ENCODE data around the gene HCAR2. TPM values are rescaled to one million over a fixed set of nuclear protein-coding genes. Genes with fewer than 3 reads are reported as not detected.
"Not testable (repeated sequence)": the region's sequence is repeated elsewhere in the genome, so short reads cannot be mapped to it uniquely, and the experiment has no call there.

HCAR2 gene
- total RNA-seq, 1 experiment from 2014 or later: not detected

GRCh38 chr12:122752464-122753318 is 49.5 kb upstream of the HCAR2 start, which contains the start of gene DENR (continued):
- TF ChIP-seq FOSL1 (IDR thresholded peaks at IDR 0.05; ENCODE audit: low read depth) (peak; percentile 33; the same call in 1 of the 2 replicates), CEBPB (IDR thresholded peaks at IDR 0.05; ENCODE audit: low read depth) (no peak), TCF7L2 (IDR thresholded peaks at IDR 0.05; ENCODE audit: borderline replicate concordance, extremely low read depth, insufficient read depth, insufficient read length) (no peak), POLR2AphosphoS5 (IDR thresholded peaks at IDR 0.05; ENCODE audit: low read depth, low read length) (peak; percentile 96), EGR1 (IDR thresholded peaks at IDR 0.05; ENCODE audit: low read depth) (peak; percentile 99), JUND (IDR thresholded peaks at IDR 0.05) (no peak; the same call in 1 of the 2 replicates), SIN3A (IDR thresholded peaks at IDR 0.05; ENCODE audit: low read depth) (peak; percentile 97), YY1 (IDR thresholded peaks at IDR 0.05; ENCODE audit: extremely low read depth, insufficient replicate concordance, low read depth, low read length) (peak; percentile 78), POLR2A (IDR thresholded peaks at IDR 0.05; ENCODE audit: borderline replicate concordance, extremely low read depth, insufficient read depth, insufficient read length) (peak; percentile 85), ELF1 (IDR thresholded peaks at IDR 0.05; ENCODE audit: borderline replicate concordance, low read depth) (peak; percentile 74), RAD21 (IDR thresholded peaks at IDR 0.05; ENCODE audit: low read depth) (peak; percentile 99)
- TF ChIP-seq, protein P1, sequence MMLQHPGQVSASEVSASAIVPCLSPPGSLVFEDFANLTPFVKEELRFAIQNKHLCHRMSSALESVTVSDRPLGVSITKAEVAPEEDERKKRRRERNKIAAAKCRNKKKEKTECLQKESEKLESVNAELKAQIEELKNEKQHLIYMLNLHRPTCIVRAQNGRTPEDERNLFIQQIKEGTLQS (IDR thresholded peaks at IDR 0.05): no peak
- TF ChIP-seq, protein P2, sequence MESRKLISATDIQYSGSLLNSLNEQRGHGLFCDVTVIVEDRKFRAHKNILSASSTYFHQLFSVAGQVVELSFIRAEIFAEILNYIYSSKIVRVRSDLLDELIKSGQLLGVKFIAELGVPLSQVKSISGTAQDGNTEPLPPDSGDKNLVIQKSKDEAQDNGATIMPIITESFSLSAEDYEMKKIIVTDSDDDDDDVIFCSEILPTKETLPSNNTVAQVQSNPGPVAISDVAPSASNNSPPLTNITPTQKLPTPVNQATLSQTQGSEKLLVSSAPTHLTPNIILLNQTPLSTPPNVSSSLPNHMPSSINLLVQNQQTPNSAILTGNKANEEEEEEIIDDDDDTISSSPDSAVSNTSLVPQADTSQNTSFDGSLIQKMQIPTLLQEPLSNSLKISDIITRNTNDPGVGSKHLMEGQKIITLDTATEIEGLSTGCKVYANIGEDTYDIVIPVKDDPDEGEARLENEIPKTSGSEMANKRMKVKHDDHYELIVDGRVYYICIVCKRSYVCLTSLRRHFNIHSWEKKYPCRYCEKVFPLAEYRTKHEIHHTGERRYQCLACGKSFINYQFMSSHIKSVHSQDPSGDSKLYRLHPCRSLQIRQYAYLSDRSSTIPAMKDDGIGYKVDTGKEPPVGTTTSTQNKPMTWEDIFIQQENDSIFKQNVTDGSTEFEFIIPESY (IDR thresholded peaks at IDR 0.05; ENCODE audit: extremely low read depth, insufficient replicate concordance, low read length): peak; percentile 100

DNA sequence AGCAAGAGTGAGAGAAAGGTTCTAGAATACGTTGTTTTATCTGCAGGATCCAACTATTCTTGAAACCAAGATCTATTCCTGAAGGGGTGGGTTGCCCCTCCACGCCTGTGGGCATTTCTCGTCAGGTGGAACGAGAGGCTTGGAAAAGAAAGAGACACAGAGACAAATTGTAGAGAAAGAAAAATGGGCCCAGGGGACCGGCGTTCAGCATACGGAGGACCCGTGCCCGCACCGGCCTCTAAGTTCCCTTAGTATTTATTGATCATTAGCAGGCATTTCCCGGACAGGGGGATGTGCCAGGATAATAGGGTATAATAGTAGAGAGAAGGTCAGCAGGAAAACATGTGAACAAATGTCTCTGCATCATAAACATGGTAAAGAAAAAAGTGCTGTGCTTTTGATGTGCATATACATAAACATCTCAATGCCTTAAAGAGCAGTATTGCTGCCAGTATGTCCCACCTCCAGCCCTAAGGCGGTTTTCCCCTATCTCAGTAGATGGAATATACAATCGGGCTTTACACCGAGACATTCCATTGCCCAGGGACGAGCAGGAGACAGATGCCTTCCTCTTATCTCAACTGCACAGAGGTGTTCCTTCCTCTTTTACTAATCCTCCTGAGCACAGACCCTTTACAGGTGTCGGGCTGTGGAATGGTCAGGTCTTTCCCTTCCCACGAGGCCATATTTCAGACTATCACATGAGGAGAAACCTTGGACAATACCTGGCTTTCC is 47.8 kb upstream of the HCAR2 start:
- POLR2A ChIA-PET; DNase-seq (ENCODE audit: low read depth, low spot score); H2AFZ ChIP-seq (ENCODE audit: low read depth, low read length, poor library complexity, severe bottlenecking); H3K9me3 ChIP-seq (ENCODE audit: control insufficient read depth in 1 of 2, insufficient read depth in 1 of 2, low read depth in 1 of 2, low read length in 2 of 2); H4K20me1 ChIP-seq (ENCODE audit: insufficient read depth); H3K27ac ChIP-seq (ENCODE audit: low read depth, low read length); ATAC-seq; H3K9ac ChIP-seq (ENCODE audit: low read length); CTCF ChIA-PET; H3K27me3 ChIP-seq (ENCODE audit: insufficient read depth, low read length); H3K9me2 ChIP-seq (ENCODE audit: insufficient read depth); H3K4me3 ChIP-seq (replicated peaks in 1 of 2; ENCODE audit: low read depth in 1 of 2, low read length in 2 of 2); BruUV-seq (replicated peaks); H3K4me2 ChIP-seq (ENCODE audit: low read length); RAD21 ChIA-PET (ENCODE audit: low non-redundant PET in 1 of 2, low total read pairs in 2 of 2, uncharacterized antibody in 2 of 2, unreplicated experiment in 2 of 2); intact Hi-C loops (cut with micrococcal nuclease): not testable (repeated sequence)
- Histone ChIP-seq H3K4me1 (ENCODE audit: control insufficient read depth in 1 of 2, insufficient read depth in 2 of 2, low read length in 2 of 2) (peaks cover 5 to 14% of the 10 kb centered on the region in 2 experiments; a peak in 3 of 4 replicates), H3K79me2 (ENCODE audit: insufficient read depth, low read length) (peaks cover 31% of the 10 kb centered on the region), H3K36me3 (ENCODE audit: control insufficient read depth in 1 of 2, insufficient read depth in 2 of 2, low read length in 2 of 2) (peaks cover 17% of the 10 kb centered on the region in 2 experiments)

Data from HCT116 (cell line).